ENCODE results near the gene MOBP.

MOBP gene

DNA sequence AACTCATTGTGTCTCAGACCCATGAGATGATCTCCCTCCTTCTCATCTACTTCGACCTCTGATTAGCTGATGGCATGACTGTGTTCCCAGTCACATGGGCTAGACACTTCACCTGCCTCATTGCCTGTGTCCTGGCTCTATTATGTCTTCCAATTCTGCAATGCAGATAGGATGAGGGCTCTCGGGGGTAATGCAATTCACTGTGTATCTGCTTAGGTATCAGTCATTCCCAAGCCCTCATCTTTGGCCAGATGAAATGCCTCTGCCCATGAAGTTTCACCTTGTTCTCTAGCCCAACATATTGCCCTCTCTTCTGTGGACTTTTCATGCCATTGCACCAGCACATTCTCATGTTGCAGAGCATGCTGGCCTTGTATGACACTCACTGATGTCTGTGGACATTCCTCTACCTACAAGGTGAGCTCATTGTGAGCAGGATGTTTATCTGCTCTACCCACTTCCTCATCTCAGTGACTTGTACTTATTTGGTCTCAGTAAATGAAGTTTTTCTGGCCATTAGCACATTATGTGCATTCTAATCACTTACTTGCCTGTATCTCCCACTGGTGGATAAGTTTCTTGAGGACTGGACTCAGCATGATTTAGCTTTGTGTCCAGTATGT, 32.3 kb downstream of the MOBP start:
- no peak for DNase-seq (ENCODE audit: low read depth)

DNA sequence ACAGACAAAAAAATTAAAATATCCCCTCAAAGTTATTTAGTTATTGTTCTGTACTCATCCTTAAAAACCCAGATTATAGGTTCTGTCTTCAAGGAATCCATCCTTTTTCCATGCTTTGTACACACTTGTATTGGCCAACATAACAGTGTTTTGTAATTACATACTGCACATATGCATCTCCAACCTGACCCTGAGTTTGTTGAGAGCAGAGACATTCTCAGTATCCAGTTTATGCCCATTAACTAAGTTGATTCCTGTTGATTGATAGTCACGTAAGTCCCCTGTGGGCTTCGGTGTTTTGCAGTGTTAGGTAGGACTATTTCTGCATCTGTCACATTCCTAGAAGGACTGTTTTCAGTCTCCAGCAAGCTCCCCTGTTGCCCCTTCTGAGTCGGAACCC, 33.6 kb downstream of the MOBP start:
- DNase-seq (ENCODE audit: low read depth): no peak

DNA sequence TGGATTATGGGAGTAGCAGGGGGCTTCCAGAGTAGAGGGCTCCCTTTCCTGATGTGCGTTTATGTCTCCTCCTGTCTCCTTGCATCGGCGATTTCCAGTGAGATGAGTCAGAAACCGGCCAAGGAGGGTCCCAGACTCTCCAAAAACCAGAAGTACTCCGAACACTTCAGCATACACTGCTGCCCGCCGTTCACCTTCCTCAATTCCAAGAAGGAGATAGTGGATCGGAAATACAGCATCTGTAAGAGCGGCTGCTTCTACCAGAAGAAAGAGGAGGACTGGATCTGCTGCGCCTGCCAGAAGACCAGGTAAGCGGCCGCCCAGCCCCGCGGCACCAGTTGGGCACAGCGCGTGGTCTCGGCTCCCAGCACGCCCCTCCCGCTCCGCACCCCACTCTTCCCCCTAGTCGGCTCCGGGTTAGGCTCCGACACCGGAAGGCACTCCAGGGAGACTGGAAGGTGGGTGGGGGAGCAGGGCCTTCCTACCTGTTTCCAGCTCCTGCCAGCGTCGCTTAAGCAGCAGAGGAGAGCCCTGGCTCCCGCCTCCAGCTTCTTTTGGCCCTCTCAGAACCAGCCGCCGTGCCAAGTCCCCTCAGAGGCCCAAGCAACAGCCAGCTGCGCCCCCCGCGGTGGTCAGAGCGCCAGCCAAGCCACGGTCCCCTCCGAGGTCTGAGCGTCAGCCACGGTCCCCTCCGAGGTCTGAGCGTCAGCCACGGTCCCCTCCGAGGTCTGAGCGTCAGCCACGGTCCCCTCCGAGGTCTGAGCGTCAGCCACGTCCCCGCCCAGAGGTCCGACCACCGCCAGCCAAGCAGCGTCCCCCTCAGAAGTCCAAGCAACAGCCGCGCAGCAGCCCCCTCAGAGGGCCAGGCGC, 34.7 kb downstream of the MOBP start:
- no peak for DNase-seq (ENCODE audit: low read depth)

DNA sequence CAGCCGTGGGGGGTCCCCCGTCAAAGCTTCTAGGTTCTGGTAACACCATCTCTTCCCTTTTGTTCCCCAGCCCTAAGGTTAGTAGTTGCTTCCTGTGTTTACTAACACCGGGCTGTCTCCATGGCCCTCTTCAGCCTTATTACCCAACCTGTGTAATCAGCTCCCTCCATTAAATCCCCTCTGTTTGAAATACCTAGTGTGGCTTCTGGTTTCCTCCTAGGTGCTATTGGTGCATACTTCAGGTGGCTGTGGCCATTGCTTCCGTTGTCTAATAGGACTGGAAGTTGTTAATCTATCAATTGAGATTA, 35.3 kb downstream of the MOBP start:
- DNase-seq (ENCODE audit: low read depth): no peak

DNA sequence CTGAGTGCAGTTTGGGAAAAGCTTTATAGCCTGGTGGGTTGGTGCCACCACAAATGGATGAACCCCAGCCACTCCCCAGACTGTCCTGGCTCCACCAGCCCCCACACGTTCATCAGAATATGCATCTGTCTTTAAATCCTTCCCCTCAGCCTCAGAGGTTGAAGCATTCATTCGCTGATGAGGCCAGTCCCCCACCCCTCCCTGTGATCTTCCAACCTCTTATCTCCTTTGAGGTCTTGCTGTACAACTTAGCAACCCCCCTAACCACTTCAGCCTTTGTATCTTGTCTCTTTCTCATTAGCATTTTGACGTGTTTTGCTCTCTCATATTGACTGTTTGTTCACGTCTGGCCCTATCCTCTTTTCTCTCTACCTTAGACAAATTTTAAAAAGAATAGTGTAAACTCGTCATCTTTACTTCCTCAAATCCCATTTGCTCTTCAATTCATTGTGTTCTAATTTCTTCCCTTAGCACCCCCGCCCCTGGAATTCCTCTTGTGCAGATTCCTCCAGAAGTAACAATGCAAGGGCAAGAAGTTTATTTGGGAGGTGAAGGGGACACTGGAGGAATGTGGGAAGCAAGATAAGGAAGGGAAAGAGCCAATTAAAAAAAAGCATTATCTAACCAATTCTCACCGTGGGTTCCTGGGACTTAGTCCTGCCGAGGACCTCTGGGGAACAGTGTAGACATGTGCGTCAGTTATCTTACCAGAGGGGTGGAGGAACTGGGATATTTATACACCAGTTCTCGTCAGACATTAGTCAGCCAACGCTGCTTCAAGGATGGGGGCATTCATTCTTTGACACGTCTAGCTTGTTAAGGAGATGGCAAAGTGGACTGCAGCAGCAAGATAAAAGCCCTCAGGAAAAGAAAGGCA, 38.6 kb downstream of the MOBP start:
- no peak for DNase-seq (ENCODE audit: low read depth)

DNA sequence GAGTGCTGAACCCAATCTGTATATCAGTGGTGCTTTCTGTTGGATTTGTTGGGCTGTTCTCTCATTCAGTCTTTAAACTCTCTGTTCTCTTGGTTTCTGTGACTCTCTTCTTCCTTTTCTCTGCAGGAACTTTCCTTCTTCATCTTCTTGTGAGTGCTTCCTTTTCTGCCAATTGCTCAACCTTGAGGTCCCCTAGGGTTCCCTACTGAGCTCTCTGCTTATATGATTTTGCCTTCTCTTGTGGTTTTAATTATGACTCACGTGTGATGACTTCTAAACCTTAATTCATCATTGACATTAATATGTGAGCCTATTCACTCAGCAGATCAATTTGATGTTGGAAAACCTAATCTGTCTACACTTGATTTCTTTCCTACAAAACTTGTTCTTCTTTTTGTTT, 39.4 kb downstream of the MOBP start:
- no peak for DNase-seq (ENCODE audit: low read depth)

DNA sequence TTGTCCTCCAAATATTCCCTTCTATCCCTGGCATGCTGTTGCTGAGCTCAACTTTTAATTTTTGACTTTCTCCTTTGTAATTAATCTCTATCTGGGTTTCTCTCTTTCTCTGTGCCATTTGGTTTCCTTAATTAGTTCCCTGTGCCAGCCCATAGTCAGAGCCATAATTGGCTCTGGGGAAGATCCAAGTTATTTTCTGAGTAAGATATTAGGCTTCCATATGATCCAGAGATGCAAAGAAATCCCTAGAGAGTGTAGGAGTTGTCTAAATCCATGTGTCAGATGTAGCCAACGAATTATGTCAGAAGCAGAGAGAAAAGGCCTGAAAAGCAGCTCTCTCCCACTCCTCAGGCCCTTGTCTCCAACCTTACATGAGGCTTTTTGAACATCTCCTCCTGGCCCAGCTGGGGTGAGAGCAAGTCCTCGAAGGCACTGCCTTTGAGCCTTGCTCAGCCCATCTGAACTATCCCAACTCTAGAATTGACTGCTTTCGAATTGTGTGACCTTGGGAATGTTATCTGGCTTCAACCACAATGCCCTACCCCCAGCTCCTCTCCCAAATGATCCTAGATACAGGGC, 46.4 kb downstream of the MOBP start:
- DNase-seq (ENCODE audit: low read depth): no peak

DNA sequence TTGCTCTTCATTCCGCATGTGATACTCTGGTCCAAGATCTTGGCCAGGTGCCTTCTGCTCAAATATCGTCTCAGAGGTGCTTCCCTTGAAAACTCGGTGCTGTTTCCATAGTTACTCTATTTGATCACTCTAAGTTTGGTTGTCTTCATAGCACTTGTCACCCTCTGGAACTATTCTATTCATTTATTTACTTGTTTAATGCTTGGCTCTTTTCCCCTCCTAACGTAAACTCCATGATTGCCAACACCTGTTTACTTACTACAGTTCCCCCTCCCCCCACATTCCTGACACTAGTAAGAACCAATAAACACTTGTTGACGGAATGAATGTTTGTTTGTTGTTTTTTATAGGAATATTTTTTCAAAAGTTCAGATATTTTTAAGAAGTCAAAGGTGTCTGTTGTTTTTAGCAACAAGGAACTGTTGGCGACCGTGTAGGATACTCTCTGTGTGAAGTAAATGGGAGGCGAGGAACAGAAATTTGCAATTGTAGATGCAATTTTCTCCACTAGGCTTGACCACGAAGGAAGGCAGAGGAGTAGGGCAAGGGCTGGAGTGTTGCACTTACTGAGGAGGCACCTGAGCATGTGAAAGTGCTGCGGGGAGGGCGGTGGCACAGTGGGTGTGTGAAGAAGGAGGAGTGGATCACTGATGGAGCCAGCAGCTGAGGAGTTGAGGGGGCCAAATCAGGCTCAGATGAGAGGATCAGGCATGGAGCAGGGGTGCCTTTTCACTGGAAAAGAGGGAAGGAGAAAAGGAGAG, 48.4 kb downstream of the MOBP start:
- no peak for DNase-seq (ENCODE audit: low read depth)

DNA sequence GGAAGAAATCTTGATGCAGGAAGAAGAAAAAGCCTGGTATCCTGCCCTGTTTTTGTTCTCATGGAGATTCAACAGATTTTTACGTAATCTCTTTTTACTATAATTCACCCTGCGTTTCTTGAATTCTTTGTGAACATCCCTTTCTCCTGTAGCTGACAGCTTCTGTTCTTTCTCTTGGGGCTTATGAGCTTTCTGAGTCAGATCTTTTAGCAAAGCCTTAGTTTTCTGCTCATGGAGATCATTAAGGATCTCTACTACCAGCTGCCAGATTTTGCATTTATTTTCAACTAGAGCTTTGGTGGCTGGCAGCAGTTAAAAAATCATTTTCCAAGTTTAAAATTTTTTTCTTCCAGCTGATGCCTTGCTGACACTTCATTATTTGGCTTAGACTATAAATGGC, 51.6 kb downstream of the MOBP start:
- no peak for DNase-seq (ENCODE audit: low read depth)

DNA sequence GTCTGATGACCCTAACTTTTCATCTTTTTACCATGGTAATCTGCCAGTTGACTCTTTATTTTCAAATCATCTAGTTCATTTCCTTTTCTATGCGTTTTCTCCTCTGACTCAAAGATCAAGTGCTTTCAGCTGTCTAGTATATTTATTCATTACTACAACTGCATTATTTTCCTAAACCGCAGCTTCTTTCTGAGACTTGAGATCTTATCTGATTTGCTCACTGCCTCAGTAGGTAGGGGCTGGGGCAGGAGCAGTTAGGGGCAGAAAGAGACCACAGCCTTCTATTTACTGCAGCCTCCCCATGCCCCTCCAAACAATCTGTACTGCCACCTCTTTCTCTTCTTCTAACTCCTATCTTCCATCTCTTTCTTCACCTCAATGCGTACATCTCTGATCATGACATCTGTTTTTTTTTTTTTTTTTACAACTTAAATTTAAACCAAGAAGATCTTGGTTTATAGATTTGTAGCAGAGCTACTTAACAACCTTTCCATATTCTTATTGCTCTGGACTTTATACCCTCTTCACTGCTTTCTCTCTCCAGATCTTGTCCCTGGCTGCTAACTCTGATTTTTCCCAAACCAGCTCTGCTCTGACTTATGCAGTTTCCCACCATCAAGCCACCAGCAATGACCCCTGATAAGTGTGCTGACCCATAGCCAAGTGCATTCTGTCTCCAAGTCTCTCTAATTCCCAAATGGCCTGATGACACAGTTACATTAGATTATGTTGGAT, 52.2 kb downstream of the MOBP start:
- DNase-seq (ENCODE audit: low read depth): no peak

DNA sequence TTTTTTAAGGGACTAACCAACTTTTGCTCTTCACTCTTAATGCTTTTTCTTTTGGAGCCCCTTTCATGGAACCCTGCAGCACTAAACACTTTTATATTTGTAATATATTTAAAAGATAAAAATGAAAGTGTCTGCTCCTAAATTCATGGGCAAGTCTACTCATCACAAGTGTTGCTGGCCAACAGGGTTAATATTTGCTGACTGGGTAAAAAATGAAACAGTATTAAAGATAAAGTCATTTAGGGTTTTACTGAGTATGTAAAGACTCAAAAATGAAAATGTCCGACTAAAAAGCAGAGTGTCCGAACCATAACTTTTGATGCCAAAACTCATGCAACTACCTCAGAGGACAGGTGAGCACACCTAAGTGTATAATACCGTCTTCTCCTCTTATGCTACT, 54.0 kb downstream of the MOBP start:
- no peak for DNase-seq (ENCODE audit: low read depth)

DNA sequence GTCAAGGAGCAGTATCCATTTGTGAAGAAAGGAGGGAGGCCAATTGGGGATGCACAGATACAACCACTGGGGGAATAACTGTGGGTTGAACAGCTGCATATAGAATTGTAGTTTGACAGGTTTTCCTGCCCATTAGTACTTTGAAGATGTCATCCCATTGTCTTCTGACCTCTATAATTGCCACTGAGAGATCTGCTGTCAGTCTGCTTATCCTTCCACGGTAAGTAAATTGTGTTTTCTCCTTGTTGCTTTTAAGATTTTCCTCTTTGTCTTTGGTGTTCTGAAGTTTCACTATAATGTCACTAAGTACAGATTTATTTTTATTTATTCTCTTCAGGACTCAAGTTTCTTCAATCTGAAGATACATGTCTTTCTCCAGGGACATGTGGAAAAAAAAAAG, 56.6 kb downstream of the MOBP start:
- no peak for DNase-seq (ENCODE audit: low read depth)

DNA sequence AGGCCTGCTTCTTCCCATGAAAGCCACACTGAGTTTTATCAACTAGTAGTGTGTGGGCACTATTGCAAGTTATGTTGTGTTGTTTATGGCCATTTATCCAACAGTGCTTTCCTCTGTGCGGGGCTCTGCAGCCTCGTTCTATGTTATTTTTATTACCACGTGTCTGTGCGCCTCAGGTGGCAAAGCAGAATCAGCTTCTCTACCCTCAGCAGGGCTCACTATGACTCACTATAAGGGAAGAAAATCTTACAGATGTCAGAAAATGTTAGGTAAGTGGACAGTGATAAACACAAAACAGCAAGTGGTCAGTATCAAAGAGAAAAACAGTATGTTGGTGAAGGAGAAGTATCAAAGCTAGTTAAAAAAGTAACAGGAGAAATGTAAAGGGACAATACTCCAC, 61.4 kb downstream of the MOBP start:
- no peak for DNase-seq (ENCODE audit: low read depth)

DNA sequence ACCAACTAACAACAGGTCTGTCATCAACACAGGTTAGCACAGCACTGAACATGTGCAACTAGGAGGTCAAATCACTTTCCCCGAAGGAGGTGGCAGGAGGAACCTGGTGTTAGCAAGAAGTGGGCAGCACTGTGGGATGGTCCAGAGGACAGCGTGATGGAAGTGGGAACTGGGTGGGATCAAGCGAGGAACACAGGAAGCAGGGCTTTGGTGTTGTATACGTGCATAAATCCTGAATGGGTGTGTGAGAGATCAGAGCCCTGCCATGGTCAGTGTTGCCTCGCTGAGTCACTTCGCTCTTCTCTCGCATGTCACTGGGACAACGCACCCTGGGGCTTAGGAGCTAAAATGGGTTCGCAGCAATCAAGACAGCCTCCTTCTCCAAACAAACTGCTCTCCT, 62.1 kb downstream of the MOBP start:
- no peak for DNase-seq (ENCODE audit: low read depth)

DNA sequence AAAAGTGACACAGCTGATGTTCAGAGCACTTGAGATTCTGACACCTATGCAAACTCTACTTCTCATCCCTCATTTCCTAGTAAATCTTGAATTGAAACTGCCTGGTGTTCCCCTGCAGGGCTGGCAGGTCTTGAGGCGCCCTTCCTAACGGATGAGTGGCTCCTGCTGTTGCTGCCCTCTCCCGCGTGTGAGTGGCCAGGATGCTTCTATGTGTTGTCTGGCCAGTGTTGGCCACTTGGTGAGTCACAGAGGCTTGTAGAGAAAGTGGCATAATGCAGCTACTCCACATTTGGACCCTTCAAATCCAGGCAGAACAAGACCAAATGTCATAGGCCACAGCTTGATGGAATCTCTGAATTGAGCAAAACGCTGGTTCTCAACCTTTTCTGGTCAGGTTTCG, 63.6 kb downstream of the MOBP start:
- no peak for DNase-seq (ENCODE audit: low read depth)

DNA sequence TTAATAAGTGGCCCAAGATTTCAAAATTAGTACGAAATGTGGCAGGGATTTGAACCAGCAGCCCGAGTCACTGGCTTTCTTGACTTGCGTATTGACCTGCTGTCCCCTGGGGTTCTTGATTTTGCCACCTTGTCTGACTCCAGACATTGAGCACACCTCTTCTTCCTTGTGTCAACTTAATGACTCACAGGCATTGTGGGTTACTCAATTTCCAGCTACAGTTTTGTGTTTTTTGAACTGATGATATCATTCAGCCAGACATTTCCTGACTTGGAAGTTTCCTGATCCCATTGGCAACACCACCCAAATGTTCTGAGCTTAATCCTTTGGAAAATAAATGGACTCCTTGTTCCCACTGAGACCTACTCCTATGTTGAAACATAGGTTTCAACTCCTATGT, 64.2 kb downstream of the MOBP start:
- DNase-seq (ENCODE audit: low read depth): no peak

DNA sequence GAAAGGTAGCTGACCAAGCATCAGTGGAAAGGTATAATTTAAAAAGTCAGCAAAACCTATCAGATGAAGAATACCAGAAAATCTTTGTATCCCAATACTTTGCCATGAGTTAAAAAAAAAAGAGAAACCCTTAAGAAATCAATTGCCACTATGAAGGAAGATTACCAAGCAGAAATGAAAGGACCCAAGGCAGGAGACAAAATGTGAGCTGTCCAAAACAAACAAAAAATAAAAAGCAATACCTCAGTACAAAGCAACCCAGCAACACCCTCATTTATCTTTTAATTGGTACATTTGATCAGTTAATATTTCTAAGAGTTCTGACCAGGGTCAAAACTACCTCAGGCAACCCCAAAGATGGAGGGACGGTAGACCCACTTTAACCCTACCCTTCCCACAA, 65.3 kb downstream of the MOBP start:
- no peak for DNase-seq (ENCODE audit: low read depth)

DNA sequence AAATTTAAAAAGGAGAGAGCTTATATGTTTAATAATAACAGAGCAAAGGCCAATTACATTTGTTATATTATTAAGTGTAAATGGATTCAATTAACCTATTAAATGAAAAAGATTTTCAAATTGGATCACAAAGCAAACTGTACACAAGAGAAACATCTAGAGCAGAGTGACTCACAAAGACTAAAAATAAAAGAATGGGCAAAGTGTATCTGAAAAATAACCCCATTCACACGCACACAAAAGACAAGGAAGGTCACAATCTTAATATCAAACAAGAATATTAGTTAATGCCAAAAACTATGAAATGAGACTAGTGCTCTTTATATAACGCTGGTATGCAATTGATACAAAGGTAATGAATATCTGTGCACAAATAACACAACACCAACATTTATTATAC, 65.7 kb downstream of the MOBP start:
- no peak for DNase-seq (ENCODE audit: low read depth)

DNA sequence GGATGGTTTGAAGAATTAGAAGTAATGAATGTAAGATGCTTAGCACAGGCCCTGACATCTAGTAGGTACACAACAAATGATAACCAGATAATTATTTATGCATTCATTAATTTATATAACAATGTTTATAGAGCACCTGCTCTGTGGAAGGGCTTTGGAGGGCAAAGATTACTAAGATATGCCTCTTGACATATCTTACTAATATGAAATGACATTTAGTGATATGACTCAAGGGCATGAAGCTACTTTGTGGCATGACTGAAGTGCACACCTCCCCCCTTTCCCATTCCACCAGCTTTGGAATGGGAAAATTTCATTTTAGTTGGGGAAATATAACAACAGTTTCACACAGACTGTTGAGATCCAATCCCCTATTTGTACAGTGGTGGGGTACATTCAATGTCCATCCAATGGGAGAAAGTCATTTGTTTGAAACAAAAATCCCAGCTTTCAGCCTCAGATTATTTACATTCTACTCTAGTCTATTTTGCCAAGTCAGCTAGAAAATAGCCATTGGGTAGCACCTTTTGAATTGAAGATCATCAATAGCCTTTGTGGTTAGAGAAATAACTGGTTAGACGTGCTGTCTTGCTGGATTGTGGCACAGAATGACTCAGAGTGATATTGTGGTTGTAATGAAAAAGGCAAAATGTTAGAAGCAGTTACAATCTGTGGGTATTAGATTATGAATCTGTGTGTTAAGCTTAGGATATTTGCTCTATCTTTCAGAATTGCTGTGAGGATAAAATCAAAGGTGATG, 72.9 kb downstream of the MOBP start:
- DNase-seq (ENCODE audit: low read depth): no peak

DNA sequence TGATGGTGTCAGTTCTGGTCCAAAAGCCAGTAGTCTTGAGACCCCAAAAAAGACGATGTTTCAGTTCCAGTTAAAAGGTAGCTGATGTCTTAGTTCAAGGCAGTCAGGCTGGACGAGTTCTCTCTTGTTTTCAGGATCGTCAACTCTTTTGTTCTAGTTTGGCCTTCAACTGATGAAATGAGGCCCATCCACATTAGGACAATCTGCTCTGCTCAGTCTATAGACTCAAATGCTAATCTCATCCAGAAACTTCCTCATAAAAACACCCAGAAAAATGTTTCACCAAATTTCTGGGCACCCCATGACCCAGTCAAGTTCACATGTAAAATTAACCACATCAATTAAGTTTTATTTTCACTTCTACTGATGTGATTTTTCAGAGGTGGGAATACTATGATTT, 74.0 kb downstream of the MOBP start:
- DNase-seq (ENCODE audit: low read depth): no peak

DNA sequence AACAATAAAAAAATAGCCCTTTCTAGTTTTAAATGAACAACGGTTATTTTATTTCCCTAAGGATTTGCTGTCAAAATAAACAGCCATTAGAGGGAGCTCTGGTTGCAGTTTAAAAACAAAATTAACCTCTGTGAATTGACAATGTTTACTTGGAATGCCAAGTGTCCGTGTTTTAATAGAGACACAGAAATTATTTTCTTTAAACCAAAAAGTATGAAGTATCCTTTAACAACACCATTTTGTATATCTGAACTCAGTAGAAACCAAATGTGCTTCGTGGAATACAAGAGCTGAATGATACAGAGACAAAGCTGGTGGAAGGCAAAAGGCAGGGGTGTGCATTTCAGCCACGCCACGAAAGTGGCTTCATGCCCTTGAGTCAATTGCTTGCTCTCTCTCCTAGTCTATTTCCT, 74.4 kb downstream of the MOBP start:
- DNase-seq (ENCODE audit: low read depth): no peak
